Esophagus muscularis mucosa (tissue), 4 donors: ENCODE measurements around the gene SLC44A2.

Experiments used
- EP300 ChIP-seq: sonication (generic); formaldehyde crosslinking; IDR thresholded peaks from one replicate; pipeline ENCODE4 v1.6.1; 2017; ENCODE audit warnings: antibody characterized with exemption
- POLR2A ChIP-seq: fragments of 450-650 bp; IDR thresholded peaks from one replicate; pipeline ENCODE4 v1.6.1; 2017; ENCODE audit warnings: antibody characterized with exemption, moderate library complexity, mild to moderate bottlenecking, low read depth
- POLR2AphosphoS5 ChIP-seq, 2 donors: sonication (generic); formaldehyde crosslinking; IDR thresholded peaks; one replicate each; pipeline ENCODE4 v1.6.1; 2017; ENCODE audit warnings: antibody characterized with exemption in 2 of 2
- TF ChIP-seq, protein P1 (sequence below), 3 experiments: fragments of 200-600 bp in 2 of 3; fragments of 450-650 bp in 1 of 3; sonication (generic) in 2 of 3; IDR thresholded peaks; one replicate each; pipeline ENCODE4 v1.5.1; 2017 to 2019; ENCODE audit warnings: antibody characterized with exemption in 3 of 3, mild to moderate bottlenecking in 2 of 3, moderate library complexity in 1 of 3

DNA sequence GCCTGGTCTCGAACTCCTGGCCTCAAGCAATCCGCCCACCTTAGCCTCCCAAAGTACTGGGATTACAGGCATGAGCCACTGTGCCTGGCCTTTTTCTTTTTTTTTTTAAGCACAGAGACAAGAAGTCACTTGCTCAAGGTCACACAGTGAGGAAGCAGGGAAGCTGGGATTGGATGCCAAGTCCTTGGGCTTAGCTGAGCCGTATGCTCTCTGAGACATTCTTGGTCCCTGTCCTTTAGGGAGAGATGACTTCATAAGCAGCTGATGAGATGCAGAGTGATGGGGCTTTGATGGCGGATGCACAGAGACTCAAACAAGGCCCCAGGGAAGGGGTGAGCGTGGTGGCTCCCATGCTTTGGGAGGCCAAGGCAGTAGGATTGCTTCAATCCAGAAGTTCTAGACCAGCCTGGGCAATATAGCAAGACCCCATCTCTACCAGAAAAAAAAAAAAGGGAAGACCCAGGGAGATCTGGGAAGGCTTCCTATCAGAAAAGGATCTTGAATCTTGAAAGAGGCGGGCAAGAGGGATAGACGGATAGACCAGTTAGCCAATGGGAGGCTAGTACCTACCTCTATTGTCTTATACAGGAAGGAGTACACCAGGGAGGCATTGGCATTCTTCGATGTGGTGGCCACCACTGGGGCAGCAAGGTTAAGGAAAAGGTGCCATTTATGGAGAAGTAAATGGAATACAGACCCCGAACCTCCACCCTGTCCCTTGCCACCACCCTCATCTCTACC, 42.1 kb upstream of the SLC44A2 start:
- TF ChIP-seq, protein P1, sequence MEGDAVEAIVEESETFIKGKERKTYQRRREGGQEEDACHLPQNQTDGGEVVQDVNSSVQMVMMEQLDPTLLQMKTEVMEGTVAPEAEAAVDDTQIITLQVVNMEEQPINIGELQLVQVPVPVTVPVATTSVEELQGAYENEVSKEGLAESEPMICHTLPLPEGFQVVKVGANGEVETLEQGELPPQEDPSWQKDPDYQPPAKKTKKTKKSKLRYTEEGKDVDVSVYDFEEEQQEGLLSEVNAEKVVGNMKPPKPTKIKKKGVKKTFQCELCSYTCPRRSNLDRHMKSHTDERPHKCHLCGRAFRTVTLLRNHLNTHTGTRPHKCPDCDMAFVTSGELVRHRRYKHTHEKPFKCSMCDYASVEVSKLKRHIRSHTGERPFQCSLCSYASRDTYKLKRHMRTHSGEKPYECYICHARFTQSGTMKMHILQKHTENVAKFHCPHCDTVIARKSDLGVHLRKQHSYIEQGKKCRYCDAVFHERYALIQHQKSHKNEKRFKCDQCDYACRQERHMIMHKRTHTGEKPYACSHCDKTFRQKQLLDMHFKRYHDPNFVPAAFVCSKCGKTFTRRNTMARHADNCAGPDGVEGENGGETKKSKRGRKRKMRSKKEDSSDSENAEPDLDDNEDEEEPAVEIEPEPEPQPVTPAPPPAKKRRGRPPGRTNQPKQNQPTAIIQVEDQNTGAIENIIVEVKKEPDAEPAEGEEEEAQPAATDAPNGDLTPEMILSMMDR (IDR thresholded peaks at IDR 0.05), result no peak
- TF ChIP-seq POLR2A (no peak), EP300 (no peak), POLR2AphosphoS5 (IDR thresholded peaks at IDR 0.05) (no peak)
